Activated naive CD8-positive, alpha-beta T cell treated with anti-CD3 and anti-CD28 coated beads for 36 hours (primary cell): Measurements from ENCODE around the gene PNLIPRP1. TPM values are rescaled to one million over a fixed set of nuclear protein-coding genes. Genes with fewer than 3 reads are reported as not detected.

Experiments
- DNase-seq: peaks from one replicate; pipeline ENCODE4 v3.0.0; 2021
- H3K27ac Mint-ChIP-seq: one replicate; pipeline ENCODE4 v1.8.0; 2022; ENCODE audit warnings: mild to moderate bottlenecking, moderate library complexity, mixed read lengths
- H3K27me3 Mint-ChIP-seq: one replicate; pipeline ENCODE4 v1.8.0; 2022; ENCODE audit warnings: mild to moderate bottlenecking, mixed read lengths
- H3K36me3 Mint-ChIP-seq: one replicate; pipeline ENCODE4 v1.8.0; 2021; ENCODE audit warnings: mild to moderate bottlenecking, mixed read lengths
- H3K4me1 Mint-ChIP-seq: one replicate; pipeline ENCODE4 v1.8.0; 2021; ENCODE audit warnings: mixed read lengths
- H3K4me3 Mint-ChIP-seq: one replicate; pipeline ENCODE4 v1.8.0; 2022; ENCODE audit warnings: mild to moderate bottlenecking, moderate library complexity, mixed read lengths
- H3K9me3 Mint-ChIP-seq: one replicate; pipeline ENCODE4 v1.8.0; 2022; ENCODE audit warnings: mixed read lengths
- total RNA-seq, 2 experiments: library from RNA; stranded (reverse); gene quantifications; one replicate each; pipeline ENCODE4 v1.2.3, GENCODE V29; 2021

Gene PNLIPRP1
- total RNA-seq, 2 experiments from 2014 or later, result not detected

DNA sequence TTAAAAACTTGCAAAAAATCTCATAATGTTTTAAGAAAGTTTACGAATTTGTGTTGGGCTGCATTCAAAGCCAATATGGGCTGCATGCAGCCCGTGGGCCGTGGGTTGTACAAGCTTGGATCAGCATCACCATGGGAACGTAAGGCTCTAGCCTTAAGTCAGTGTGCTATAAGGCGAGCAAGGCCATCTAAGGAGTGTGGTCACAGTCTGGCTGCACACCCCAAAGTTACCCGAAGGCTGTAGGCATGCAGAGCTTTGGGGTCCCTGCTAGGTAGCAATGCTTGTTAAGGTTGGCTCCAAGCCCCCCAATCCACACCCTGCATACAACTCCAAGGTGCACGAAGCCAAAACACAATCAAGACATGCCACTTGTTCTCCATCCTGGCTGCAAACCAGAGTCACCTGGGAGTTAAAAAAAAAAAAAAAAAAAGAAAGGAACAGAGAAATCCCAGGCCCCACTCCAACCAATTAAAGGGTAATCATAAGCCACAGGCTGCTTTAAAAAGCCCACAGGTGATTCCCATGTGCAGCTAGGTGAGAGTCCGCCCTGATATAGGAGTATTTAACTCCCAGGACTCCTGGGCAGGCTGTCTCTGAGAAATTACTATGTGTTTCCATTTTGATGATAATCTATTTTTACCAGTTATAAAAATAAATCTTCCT is 21.5 kb downstream of the PNLIPRP1 start:
- Mint-ChIP-seq H3K4me3 (no peak overlapping the region), H3K9me3 (no peaks in the 10 kb centered on the region), H3K4me1 (no peaks in the 10 kb centered on the region), H3K27ac (no peak overlapping the region), H3K36me3 (no peaks in the 10 kb centered on the region), H3K27me3 (peaks cover 21% of the 10 kb centered on the region)
- no peak for DNase-seq

DNA sequence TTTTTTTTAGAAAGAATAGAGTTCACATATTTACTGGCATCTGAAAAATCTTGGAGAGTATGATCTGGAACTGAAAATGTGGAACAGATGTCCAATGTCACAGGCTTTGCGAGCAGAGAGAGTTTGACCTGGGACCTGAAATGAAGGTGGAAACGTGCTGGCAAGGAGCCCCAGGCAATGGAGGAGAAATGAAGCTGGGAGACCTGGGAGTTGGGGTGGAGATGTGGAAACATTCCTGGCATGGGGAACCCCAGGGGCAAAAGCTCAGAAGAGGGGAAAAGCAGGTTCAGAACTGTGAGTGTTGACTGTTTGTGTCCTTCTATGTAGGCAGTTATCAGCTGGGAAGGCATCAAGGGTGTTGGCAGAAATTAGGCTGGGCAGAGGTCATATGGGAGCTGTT is 22.7 kb downstream of the PNLIPRP1 start:
- Mint-ChIP-seq H3K27me3 (peaks cover 20% of the 10 kb centered on the region), H3K9me3 (no peaks in the 10 kb centered on the region), H3K4me3 (no peak overlapping the region), H3K36me3 (no peaks in the 10 kb centered on the region), H3K27ac (no peak overlapping the region), H3K4me1 (no peaks in the 10 kb centered on the region)
- DNase-seq, result no peak

DNA sequence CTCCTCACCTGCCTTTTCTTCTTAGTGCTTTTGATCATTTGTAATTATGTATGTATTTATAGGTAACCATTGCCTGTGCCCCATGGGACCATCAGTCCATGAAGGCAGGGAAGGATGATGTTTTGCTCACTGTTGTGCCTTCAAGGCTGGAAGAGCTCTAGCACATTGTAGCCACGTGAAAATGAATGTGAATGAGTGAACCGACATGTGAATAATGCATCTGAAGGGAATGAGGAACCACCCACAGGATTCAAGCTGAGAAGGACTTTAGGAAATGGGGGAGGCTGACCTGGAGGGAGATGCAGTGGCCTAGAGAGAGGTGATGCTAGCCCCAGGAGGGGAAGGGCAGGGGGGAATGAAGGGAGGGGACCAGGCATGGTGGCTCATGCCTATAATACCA is 24.0 kb downstream of the PNLIPRP1 start:
- DNase-seq, result no peak
- no peaks in the 10 kb centered on the region for H3K4me1 Mint-ChIP-seq
- no peak overlapping the region for H3K27ac Mint-ChIP-seq
- H3K27me3 Mint-ChIP-seq, result peaks cover 10% of the 10 kb centered on the region
- no peaks in the 10 kb centered on the region for H3K36me3 Mint-ChIP-seq
- H3K4me3 Mint-ChIP-seq, result no peak overlapping the region
- no peaks in the 10 kb centered on the region for H3K9me3 Mint-ChIP-seq

DNA sequence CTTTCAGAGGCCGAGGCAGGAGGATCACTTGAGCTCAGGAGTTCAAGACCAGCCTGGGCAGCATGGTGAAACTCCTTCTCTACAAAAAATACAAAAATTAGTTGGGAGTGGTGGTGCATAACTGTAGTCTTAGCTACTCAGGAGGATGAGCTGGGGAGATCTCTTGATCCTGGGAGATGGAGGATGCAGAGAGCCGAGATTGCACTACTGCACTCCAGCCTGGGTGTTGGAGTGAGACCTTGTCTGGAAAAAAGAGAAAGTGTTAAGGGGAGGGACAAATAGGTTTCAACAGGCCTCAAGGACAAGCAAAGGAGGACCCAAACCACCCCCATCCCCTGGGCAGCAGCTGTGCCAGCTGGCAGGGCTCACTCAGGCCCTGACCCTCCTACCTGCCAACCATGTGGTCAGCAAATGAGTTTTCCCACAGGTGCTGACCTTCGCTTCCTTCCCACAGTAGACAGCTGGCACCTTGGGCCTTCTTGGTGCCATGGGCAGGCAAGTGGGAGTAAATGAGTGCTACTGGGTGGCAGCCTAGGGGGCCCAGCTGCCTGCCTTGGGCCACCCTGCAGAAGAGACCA is 24.5 kb downstream of the PNLIPRP1 start:
- H3K4me3 Mint-ChIP-seq, result no peak overlapping the region
- no peak for DNase-seq
- no peak overlapping the region for H3K27ac Mint-ChIP-seq
- no peaks in the 10 kb centered on the region for H3K4me1 Mint-ChIP-seq
- H3K36me3 Mint-ChIP-seq, result no peaks in the 10 kb centered on the region
- H3K9me3 Mint-ChIP-seq, result no peaks in the 10 kb centered on the region
- H3K27me3 Mint-ChIP-seq, result peaks cover 5% of the 10 kb centered on the region

DNA sequence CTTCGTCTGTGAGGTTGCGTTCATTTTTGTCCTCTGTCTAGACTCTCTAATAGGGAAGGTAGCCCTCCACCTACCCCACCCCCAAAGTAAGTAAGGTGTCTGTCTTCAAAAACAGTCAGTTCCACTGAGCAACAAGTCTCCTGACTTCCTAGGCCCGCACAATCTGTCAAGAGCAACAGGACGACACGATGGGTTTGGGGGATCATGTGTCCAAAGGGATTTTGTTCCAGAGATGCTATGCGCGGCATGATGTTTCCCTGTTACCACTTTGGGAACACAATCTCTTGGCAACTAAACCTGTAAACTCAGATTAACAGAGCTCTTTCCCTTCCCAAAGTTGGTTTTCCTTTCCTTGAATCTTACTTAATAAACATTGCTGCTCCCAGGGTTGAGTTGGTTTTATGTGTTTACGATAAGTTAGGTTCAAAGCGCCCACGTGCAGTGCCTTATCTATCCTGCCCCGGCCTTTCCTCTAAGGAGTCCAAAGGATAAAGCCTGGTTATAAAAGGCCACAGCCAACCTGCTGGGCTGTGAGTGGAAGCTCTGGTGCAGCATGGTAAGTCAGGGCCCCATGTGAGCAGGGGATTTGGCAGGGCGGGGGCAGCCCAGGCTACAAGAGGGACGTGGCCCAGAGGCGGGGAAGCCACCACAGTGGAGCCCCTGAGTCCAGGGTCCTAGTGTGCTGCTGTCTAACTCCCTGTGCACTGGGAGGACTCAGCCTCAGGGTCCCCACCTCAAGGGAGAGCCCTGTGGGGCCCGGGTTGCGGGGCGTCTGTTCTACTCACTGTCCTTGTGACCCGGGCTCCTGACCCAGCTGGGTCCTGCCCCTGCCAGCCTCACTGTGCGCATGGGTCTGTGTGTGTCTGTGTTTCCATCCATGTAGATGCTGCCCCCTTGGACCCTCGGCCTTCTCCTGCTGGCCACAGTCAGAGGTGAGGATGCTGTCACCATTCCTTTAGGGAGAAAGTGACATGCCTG is 30.0 kb downstream of the PNLIPRP1 start, which contains the start of gene PNLIPRP2:
TSS of gene PNLIPRP2 (plus strand) at position 531 of the 978 bp plus-strand sequence.
- H3K27ac Mint-ChIP-seq, result no peak within 1 kb of the TSS
- H3K4me1 Mint-ChIP-seq, result no peaks in the 10 kb centered on the region
- H3K36me3 Mint-ChIP-seq, result no peaks in the 10 kb centered on the region
- H3K4me3 Mint-ChIP-seq, result no peak within 1 kb of the TSS
- no peaks in the 10 kb centered on the region for H3K9me3 Mint-ChIP-seq
- no peak for DNase-seq
- peaks cover 16% of the 10 kb centered on the region for H3K27me3 Mint-ChIP-seq

DNA sequence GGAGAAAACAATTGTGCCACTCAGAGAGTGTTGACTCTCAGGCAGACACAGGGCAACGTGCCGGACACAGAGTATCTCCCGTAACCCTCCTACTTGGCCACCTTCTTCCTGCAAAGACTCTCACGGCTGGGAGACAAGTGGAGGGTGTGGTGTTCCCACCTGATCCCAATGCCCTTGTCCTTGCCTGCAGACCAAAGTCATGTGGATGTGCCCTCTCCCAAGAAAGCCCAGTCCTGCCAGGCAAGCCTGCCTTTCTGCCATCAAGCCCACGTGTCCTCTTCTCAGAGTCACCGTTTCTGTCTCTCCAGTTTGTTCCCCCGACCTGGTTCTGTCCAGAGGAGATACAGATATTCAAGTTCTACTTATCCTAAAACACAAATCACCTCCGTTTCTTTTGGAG is 30.7 kb downstream of the PNLIPRP1 start:
- H3K4me3 Mint-ChIP-seq, result no peak overlapping the region
- no peak overlapping the region for H3K27ac Mint-ChIP-seq
- H3K27me3 Mint-ChIP-seq, result peaks cover 21% of the 10 kb centered on the region
- no peaks in the 10 kb centered on the region for H3K9me3 Mint-ChIP-seq
- H3K4me1 Mint-ChIP-seq, result no peaks in the 10 kb centered on the region
- DNase-seq, result no peak
- no peaks in the 10 kb centered on the region for H3K36me3 Mint-ChIP-seq

DNA sequence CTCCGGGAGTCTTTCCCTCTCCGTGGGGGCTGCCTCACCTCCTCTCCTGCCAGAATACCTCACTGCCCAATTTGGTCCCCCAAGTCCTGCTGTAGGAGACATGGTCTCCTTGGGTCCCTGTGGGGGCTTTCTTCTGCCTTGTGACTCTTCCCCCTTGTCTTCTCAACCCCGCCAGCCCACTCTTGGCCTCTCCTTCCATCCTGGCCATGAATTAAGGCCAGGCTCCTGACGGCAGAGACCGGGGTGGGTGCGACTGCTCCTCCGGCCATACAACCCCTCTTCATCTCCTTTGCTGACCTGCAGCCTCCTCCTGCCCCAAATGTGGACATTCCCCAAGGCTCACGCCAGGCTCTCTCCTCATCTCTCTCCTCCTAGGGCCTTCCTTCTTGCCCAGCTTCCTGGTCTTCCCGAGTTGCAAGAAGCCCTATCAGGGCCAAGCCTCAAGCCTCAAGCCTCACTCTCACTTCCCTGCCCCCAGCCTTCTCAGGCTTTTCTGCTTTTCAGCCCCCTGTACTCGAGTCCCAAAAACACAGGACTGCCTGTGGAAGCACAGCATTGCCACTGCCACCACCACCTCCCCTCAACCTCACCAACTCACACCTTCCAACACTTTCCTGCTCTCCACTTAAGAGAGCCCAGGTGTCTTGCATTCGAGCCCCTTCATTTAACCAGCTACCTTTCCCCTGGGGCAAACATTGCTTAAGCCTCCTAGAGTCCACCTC is 31.3 kb downstream of the PNLIPRP1 start:
- DNase-seq, result no peak
- H3K27ac Mint-ChIP-seq, result no peak overlapping the region
- no peaks in the 10 kb centered on the region for H3K4me1 Mint-ChIP-seq
- peaks cover 27% of the 10 kb centered on the region for H3K27me3 Mint-ChIP-seq
- no peaks in the 10 kb centered on the region for H3K9me3 Mint-ChIP-seq
- no peaks in the 10 kb centered on the region for H3K36me3 Mint-ChIP-seq
- H3K4me3 Mint-ChIP-seq, result no peak overlapping the region

DNA sequence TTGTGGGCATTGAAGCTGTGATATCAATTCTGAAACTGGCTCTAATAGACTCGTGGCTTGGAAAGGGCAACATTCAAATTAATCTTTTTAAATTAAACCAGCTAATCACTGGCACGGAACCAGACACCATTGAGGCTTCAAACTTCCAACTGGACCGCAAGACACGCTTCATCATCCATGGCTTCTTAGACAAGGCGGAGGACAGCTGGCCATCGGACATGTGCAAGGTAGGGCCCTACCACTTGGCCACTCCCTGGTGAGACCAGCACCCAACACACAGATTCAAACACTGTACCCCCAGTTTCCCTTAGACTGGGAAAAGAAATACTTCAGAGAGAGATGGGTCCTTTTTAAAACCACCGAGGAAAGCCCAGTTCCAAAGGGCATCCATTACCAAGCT is 35.1 kb downstream of the PNLIPRP1 start:
- Mint-ChIP-seq H3K27me3 (peaks cover 41% of the 10 kb centered on the region), H3K36me3 (no peaks in the 10 kb centered on the region), H3K9me3 (no peaks in the 10 kb centered on the region), H3K27ac (no peak overlapping the region), H3K4me1 (no peaks in the 10 kb centered on the region), H3K4me3 (no peak overlapping the region)
- DNase-seq, result no peak

DNA sequence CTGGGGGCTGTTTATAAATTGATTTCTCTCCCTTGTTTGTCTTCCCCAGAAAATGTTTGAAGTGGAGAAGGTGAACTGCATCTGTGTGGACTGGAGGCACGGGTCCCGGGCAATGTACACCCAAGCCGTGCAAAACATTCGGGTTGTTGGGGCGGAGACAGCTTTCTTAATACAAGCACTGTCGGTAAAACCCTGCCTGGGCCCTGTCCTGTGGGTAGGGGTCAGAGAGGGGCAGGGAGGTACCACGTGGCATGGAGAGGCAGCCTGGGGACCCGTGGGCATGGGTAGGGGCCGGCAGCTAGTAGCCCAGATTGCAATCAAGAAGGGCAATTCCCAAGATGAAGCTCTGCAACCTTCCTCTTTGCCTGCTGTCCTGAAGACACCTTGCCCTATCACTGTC is 36.1 kb downstream of the PNLIPRP1 start:
- Mint-ChIP-seq H3K27ac (no peak overlapping the region), H3K9me3 (no peaks in the 10 kb centered on the region), H3K4me1 (no peaks in the 10 kb centered on the region), H3K4me3 (no peak overlapping the region), H3K27me3 (peaks cover 44% of the 10 kb centered on the region), H3K36me3 (no peaks in the 10 kb centered on the region)
- DNase-seq, result no peak

DNA sequence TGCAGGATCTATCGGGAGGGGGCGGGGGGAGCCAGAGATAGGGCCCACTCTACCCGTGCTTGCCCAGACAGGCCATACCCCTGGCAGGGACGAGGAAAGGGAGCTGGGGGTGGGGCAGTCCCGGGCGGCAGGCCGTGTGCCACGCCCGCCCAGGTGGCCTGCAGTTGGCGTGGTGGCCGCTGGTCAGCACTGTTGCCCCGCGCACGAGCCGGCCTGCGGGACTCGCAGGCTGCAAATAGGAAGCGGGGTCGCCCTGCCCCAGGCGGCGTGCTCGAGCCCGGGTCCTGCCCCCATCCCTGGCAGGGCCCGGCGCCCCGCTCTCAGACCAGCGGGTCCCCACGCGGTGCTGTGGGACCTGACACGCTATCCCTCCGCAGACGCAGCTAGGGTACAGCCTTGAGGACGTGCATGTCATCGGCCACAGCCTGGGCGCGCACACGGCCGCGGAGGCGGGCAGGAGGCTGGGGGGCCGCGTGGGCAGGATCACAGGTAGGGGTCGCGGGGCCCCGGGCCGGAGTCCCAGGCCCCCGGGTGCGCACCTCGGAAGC is 36.7 kb downstream of the PNLIPRP1 start:
- Mint-ChIP-seq H3K9me3 (no peaks in the 10 kb centered on the region), H3K27me3 (peaks cover 44% of the 10 kb centered on the region), H3K4me1 (no peaks in the 10 kb centered on the region), H3K4me3 (no peak overlapping the region), H3K36me3 (no peaks in the 10 kb centered on the region), H3K27ac (no peak overlapping the region)
- no peak for DNase-seq

DNA sequence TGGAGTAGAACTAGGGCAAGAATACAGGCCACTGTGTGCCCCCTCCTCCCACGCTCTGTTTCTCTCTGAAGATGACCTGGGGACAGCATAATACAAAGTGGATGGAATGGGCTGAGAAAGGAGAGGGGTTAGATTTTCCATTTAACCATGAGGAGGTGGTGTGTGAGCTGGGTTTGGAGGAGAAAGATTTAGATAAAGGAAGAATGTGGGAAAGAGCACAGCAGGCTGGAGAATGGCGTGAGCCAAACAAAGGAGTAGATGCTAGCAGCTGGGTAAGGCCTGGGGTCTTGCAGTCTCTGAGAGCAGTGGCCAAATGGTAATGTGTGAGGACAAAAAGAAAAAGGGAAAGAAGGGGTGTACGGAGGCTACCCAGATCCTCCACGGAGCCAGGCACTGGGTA is 38.6 kb downstream of the PNLIPRP1 start:
- Mint-ChIP-seq H3K4me1 (no peaks in the 10 kb centered on the region), H3K4me3 (no peak overlapping the region), H3K27me3 (peaks cover 44% of the 10 kb centered on the region), H3K27ac (no peak overlapping the region), H3K9me3 (no peaks in the 10 kb centered on the region), H3K36me3 (no peaks in the 10 kb centered on the region)
- DNase-seq, result no peak

DNA sequence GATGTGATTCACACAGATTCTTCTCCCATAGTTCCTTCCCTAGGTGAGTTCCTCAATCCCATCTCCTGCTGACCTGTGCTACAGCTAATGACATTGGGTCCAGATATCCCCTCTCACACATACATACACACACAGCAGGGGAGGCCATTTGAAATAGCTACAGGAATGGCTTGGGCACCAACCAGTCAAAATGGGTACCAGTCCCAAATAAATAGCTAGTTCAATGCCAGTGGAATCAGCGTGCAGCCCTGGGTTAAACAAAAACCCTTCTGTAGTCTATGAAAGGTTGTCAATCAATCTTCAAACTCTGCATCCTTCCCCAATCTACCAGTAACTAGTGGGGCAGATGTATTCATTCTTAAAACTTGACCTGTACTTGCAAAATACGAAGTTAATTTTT is 39.3 kb downstream of the PNLIPRP1 start:
- H3K4me1 Mint-ChIP-seq, result no peaks in the 10 kb centered on the region
- H3K4me3 Mint-ChIP-seq, result no peak overlapping the region
- no peaks in the 10 kb centered on the region for H3K36me3 Mint-ChIP-seq
- H3K9me3 Mint-ChIP-seq, result no peaks in the 10 kb centered on the region
- DNase-seq, result no peak
- H3K27me3 Mint-ChIP-seq, result peaks cover 44% of the 10 kb centered on the region
- H3K27ac Mint-ChIP-seq, result no peak overlapping the region

DNA sequence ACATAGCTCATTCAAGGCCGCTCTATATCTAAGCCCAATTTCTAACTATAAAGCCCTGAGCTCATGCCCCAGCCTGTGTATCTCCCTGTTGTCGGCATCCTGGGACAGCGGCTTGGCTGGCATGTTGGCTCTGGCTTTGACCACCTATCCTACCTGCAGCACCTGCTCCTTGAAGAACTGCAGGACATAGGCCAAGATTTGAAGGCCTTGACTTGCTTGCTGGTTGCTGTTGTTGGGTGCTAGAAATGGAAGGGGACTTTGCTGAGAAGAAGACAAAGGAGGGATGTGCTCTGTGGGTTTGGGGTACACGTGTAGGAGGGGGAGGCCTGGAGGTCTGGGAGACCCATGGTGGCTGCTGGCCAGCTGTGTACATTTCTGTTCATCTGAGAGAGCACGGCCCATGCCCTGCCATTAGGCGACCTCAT is 41.1 kb downstream of the PNLIPRP1 start:
- H3K27me3 Mint-ChIP-seq, result peaks cover 40% of the 10 kb centered on the region

DNA sequence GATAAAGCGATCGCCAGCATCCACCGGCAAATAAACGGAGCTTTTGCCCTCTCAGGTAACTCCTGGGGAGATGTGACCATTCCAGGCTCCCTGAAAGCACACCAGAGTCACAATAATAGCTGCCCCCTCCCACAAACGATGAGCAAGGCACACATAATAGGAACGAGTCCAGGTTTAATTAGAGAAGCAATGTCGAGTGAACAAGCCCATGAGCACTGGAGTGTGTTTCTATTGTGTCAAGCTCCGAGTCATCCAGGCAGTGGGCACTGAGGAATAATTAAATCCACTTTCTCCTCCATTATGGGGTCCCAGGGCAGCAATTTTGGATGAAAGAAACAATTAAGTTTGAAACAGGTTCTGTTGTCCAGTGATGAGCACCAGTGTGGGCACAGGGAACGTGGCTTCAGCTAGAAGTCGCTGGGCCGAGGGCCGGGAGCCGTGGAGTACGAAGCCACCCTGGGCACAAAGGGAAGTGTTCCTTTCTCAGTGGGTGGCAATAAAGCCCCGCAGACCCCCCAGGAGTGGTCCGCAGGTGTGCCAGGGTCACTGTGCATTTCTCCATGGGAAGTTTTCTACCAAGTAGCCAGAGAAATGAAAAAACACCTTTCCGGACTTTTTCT is 41.9 kb downstream of the PNLIPRP1 start:
- peaks cover under 1% of the 10 kb centered on the region for H3K4me1 Mint-ChIP-seq
- no peak for DNase-seq
- peaks cover 37% of the 10 kb centered on the region for H3K27me3 Mint-ChIP-seq
- no peaks in the 10 kb centered on the region for H3K36me3 Mint-ChIP-seq
- no peak overlapping the region for H3K27ac Mint-ChIP-seq
- H3K9me3 Mint-ChIP-seq, result no peaks in the 10 kb centered on the region
- H3K4me3 Mint-ChIP-seq, result no peak overlapping the region

More for the DNA sequence above, 41.1 kb downstream of the PNLIPRP1 start:
- Mint-ChIP-seq H3K4me1 (no peaks in the 10 kb centered on the region), H3K9me3 (no peaks in the 10 kb centered on the region), H3K27ac (no peak overlapping the region), H3K36me3 (no peaks in the 10 kb centered on the region), H3K4me3 (no peak overlapping the region)
- DNase-seq, result no peak
